HG02571 (cell line): ENCODE measurements around the gene CLSTN2.

ENCODE experiments used
- ATAC-seq: cut with Tn5 transposase; IDR thresholded peaks from one replicate; pipeline ENCODE4 v1.9.1; 2021; ENCODE audit warnings: mild to moderate bottlenecking, moderate library complexity; ENCODE audit not compliant: unreplicated experiment

The CLSTN2 gene

DNA sequence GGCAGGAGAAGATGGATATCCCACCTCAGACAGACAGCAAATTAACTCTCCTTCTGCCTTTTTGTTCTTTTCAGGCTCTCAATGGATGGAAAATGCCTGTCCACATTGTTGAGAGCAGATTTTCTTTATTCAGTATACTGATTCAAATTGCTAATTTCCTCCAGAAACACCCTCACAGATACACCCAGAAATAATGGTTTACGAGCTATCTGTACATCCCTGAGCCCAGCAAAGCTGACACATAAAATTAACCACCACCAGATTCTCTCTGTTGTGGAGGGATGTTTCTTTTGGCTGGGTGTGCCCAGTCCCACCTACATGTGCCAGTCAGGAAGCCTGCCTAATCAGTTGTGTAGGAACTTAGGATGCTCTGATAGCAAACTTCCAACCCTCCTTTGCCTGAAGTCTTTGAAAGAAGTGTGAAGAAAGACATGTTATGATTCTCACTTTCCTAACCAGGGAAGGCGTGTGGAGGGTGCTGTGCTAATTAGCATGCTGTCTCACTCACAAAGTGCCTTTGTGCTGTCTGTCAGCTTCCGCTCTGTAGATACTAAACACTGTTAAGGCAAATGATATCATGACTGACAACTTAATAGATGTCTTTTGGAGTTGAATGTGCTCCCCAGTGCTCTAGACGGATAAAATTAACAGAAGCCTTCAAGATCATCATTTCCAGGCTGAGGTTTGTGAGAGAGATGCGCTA lies 208.5 kb downstream of the CLSTN2 start:
- no peak for ATAC-seq

- ATAC-seq: no peak
Observed at GRCh38 chr3:140145528-140145927, 210.5 kb downstream of the CLSTN2 start.

DNA sequence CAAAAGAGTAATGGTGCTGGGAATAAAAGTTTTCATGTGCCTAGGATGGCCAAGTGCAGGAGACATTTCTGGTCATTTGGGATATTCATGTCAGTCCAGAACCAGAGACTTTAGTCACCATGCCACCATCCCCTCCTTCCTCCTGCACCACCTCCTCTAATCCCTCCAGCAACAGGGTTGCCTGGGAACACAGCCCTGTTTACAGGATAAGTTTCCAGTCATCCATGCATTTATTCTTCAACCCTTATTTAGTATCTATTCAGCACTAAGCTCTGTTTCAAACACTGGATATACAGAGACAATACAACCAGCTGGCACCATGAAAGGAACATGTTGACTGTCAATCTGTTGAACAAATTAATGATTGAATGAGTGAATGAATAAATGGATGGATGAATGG lies 211.7 kb downstream of the CLSTN2 start:
- ATAC-seq: no peak

GRCh38 chr3:140147965-140148490 lies 213.0 kb downstream of the CLSTN2 start:
- ATAC-seq: no peak

DNA sequence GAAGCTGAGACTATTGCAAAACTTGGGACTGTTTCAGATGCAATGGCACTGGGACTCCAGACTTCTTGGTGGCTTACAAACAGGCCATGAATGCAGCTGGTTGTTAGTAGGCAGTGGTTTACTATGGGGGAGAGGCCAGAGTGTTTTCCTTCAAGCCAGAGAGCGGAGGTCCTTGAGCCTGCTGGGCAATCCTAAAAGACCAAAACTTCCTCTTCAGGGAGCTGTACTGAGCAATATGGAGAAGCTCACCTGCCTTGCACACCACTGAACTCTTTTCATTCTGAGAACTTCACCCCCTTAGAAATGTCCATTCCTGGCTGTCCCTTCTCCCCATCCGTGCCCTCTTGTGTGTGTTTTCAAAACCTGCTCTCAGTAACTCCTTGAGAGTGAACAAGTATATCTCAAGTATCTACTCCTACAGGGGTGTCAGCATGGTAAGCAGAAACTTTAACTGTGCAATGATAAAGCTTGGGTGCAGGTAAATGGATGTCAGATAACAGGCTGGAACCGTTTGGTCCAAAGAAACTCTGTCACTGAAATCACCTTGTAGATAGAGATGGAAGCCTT lies 213.9 kb downstream of the CLSTN2 start:
- no peak for ATAC-seq

GRCh38 chr3:140151321-140151720 lies 216.3 kb downstream of the CLSTN2 start:
- no peak for ATAC-seq

DNA sequence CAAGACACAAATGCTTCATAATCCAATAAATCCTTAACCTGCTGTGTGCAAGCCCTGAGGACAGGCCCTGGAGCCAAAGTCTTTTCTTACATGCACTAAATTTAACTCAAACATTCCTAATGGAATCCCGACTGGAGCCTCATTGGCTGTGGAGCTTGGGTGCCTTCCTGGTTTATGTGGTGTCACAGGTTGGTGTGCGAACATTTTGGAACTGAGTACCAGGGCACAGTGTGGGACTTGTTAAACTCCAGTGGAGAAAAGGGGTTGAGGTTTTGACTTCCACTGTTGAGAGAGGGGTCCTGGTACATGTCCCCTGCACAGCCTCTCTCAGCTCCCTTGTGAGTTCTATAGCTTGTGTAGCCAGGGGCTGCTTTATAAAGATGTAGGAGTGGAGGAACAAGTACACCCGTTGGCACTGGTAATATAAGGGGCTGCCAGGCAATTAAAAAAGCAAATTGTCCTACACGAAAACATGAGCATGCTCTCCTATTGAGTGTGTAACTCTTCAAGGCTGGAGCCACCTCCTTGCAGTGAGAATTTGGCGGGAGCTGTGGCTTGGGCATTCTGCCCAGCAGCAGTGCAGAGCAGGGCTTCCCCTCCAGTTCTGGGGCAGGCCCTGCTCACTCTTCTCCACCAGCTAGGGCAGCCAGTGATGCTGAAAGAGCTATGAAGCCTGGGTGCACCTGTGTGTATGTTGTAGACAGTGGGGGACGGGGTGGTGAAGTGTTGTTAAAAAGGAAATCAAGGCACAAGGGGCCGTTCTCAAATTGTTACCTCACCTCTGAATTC lies 218.1 kb downstream of the CLSTN2 start:
- no peak for ATAC-seq

- no peak for ATAC-seq
Observed at GRCh38 chr3:140153736-140154135, 218.8 kb downstream of the CLSTN2 start.

DNA sequence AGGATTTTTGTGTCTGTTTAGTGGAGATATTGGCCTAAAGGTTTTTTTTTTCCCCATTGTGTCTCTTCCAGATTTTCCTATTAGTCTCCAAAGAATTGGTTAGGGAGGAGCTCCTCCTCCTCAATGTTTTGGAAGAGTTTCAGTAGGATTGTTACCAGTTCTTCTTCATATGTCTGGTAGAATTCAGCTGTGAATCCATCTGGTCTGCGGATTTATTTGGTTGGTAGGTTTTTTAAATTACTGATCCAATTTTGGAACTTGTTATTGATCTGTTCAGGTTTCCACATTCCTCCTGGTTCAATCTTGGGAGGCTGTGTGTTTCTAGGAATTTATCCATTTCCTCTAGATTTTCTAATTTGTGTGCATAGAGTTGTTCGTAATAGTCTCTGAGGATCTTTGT lies 222.2 kb downstream of the CLSTN2 start:
- no peak for ATAC-seq

- ATAC-seq: no peak
Observed at GRCh38 chr3:140159646-140160045, 224.7 kb downstream of the CLSTN2 start.

- no peak for ATAC-seq
Observed at GRCh38 chr3:140160553-140160952, 225.6 kb downstream of the CLSTN2 start.

DNA sequence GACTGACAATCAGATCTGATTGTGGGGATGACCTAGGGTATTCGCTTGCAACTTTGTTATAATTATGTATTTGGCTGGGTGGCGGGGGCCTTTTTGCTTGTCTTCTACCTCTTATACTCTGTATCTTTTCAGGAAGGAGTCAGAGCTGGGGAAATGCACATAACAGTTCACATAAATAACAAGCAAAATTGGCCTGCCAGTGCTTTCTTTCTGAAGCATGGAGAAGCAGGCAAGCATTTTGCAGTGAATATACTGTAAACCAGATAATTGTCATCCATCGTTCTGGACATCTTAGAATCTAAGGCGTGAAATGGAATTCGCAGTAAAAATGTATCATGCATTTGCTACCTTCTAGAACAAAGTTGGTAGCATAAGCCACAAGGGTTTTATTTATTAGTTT lies 227.6 kb downstream of the CLSTN2 start:
- no peak for ATAC-seq

GRCh38 chr3:140163159-140163763 lies 228.3 kb downstream of the CLSTN2 start:
- no peak for ATAC-seq

GRCh38 chr3:140164156-140164555 lies 229.2 kb downstream of the CLSTN2 start:
- no peak for ATAC-seq

- no peak for ATAC-seq
Observed at GRCh38 chr3:140164922-140165590, 230.1 kb downstream of the CLSTN2 start.

GRCh38 chr3:140165781-140166180 lies 230.8 kb downstream of the CLSTN2 start:
- no peak for ATAC-seq

GRCh38 chr3:140166861-140167599 lies 232.0 kb downstream of the CLSTN2 start:
- ATAC-seq: no peak

DNA sequence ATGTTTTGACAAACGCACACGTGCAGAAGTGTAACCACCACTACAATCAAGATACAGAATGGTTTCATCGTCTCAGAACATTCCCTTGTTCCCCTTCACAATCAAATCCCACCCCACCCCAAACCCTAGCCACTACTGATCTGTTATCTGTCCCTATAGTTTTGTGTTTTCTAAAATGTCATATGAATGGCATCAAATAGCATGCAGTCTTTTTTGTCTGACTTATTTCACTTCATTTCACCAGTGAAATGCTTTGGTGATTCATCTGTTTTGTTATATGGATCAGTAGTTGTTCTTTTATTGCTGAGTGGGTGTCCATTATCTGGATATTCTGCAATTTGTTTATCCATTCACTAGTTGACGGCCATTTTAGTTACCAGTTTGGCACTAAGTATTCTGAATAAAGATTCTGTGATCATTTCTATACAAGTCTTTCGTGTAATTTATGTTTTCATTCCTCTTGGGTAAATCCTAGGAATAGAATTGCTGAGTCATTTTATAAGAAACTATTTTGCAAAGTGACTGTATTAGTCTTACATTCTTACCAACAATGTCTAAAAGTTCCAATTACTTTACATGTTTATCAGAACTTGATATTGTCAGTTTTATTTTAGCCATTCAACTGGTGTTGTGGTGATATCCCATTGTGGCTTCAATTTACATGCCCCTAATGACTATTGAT lies 232.8 kb downstream of the CLSTN2 start:
- no peak for ATAC-seq

DNA sequence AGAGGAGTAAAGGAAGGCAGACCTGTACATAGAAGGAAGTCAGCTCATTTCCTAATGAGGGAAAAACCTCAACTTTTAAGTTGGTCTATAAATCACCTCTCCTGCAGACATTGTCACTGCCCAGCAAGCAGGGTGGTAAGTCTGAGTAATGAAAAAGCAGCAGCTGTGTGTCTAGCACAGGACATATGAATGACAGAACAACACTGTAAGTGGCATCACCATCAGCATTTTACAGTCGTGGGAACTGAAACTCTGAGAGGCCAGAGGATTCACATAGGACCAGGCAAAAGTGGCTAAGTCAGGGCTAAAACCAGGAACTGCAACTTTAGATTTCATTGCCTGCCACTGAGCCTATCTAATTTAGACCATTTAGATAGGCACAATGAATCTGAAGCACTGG lies 235.6 kb downstream of the CLSTN2 start:
- ATAC-seq: peak; percentile 97

DNA sequence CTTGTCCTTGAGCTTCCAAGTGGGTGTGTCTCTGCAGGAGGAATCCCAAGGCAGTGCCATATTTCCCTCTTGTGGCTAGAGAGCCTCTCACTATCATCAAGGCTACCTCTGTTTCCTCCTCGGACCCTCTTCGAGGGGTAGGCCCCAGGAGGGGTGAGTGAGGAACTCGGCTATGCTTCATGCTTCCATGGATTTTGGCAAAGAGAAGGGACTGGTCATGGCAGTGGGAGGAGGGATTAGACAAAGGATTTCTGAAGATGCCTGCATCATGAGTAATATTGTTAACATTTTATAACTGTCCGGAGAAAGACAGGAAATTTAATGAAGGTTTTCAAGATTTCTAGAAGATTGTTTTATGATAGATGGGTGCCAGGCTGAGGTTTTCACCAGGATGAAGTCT lies 241.5 kb downstream of the CLSTN2 start:
- no peak for ATAC-seq
